Measurements from ENCODE around the gene RAVER2.

RAVER2 gene

GRCh38 chr1:64851664-64852063, 106.8 kb downstream of the RAVER2 start:
- Histone ChIP-seq H3K36me3 (ENCODE audit: insufficient read depth, low read length) (0 out of 2 replicates have a peak, but pooled peaks cover 5% of the 10 kb centered on the region), H3K9me3 (ENCODE audit: control insufficient read depth, insufficient read depth, low read length) (no peaks in the 10 kb centered on the region)

GRCh38 chr1:64854674-64855073, 109.8 kb downstream of the RAVER2 start:
- no peak overlapping the region for H3K9ac ChIP-seq (ENCODE audit: low read depth, low read length)
- no peaks in the 10 kb centered on the region for H3K4me1 ChIP-seq (ENCODE audit: insufficient read depth, low read length)
- H3K36me3 ChIP-seq (ENCODE audit: insufficient read depth, low read length), result 0 out of 2 replicates have a peak, but pooled peaks cover 5% of the 10 kb centered on the region
- H3K9me3 ChIP-seq (ENCODE audit: control insufficient read depth, insufficient read depth, low read length), result no peaks in the 10 kb centered on the region

More at GRCh38 chr1:64851664-64852063, 106.8 kb downstream of the RAVER2 start:
- H3K4me1 ChIP-seq (ENCODE audit: insufficient read depth, low read length), result no peaks in the 10 kb centered on the region
- H3K9ac ChIP-seq (ENCODE audit: low read depth, low read length), result no peak overlapping the region

DNA sequence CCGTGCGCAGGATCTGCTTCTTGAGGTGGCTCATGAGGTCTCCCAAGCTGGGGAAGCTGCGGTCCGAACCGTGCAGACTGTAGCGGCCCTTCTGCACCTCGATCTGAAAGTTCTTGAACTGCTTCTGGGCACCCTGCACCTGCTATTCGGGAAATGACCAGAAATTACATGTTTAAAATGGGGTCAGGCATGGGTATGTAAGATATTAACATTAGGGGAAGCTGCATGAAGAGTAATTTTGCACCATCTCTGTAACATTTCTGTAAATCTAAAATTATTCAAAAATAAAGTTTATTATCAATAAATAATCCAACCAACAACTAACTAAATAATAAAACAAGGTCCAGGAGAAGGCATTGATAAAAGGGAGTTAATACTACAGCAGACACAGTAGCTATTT, 110.7 kb downstream of the RAVER2 start:
- Histone ChIP-seq H3K4me1 (ENCODE audit: insufficient read depth, low read length) (no peaks in the 10 kb centered on the region), H3K9ac (ENCODE audit: low read depth, low read length) (no peak overlapping the region), H3K36me3 (ENCODE audit: insufficient read depth, low read length) (0 out of 2 replicates have a peak, but pooled peaks cover 5% of the 10 kb centered on the region), H3K9me3 (ENCODE audit: control insufficient read depth, insufficient read depth, low read length) (no peaks in the 10 kb centered on the region)

- Histone ChIP-seq H3K4me1 (ENCODE audit: insufficient read depth, low read length) (peaks cover 4% of the 10 kb centered on the region; the same call in 1 of the 2 replicates), H3K9ac (ENCODE audit: low read depth, low read length) (no peak overlapping the region), H3K36me3 (ENCODE audit: insufficient read depth, low read length) (0 out of 2 replicates have a peak, but pooled peaks cover 5% of the 10 kb centered on the region), H3K9me3 (ENCODE audit: control insufficient read depth, insufficient read depth, low read length) (no peaks in the 10 kb centered on the region)
Measured at GRCh38 chr1:64856553-64856952, 111.7 kb downstream of the RAVER2 start.

GRCh38 chr1:64857347-64857746, 112.5 kb downstream of the RAVER2 start:
- no peaks in the 10 kb centered on the region for H3K9me3 ChIP-seq (ENCODE audit: control insufficient read depth, insufficient read depth, low read length)
- H3K9ac ChIP-seq (ENCODE audit: low read depth, low read length), result no peak overlapping the region
- 0 out of 2 replicates have a peak, but pooled peaks cover 5% of the 10 kb centered on the region for H3K36me3 ChIP-seq (ENCODE audit: insufficient read depth, low read length)
- H3K4me1 ChIP-seq (ENCODE audit: insufficient read depth, low read length), result peaks cover 8% of the 10 kb centered on the region; the same call in 1 of the 2 replicates

- peaks cover 8% of the 10 kb centered on the region; the same call in 1 of the 2 replicates for H3K4me1 ChIP-seq (ENCODE audit: insufficient read depth, low read length)
- H3K9ac ChIP-seq (ENCODE audit: low read depth, low read length), result no peak overlapping the region
- H3K9me3 ChIP-seq (ENCODE audit: control insufficient read depth, insufficient read depth, low read length), result no peaks in the 10 kb centered on the region
- H3K36me3 ChIP-seq (ENCODE audit: insufficient read depth, low read length), result no peaks in the 10 kb centered on the region
Measured at GRCh38 chr1:64861611-64862010, 116.7 kb downstream of the RAVER2 start.

GRCh38 chr1:64864018-64864940, 119.4 kb downstream of the RAVER2 start:
- no peaks in the 10 kb centered on the region for H3K36me3 ChIP-seq (ENCODE audit: insufficient read depth, low read length)
- H3K4me1 ChIP-seq (ENCODE audit: insufficient read depth, low read length), result peaks cover 8% of the 10 kb centered on the region; the same call in 1 of the 2 replicates
- no peak overlapping the region for H3K9ac ChIP-seq (ENCODE audit: low read depth, low read length)
- H3K9me3 ChIP-seq (ENCODE audit: control insufficient read depth, insufficient read depth, low read length), result no peaks in the 10 kb centered on the region

- no peaks in the 10 kb centered on the region for H3K36me3 ChIP-seq (ENCODE audit: insufficient read depth, low read length)
- H3K9me3 ChIP-seq (ENCODE audit: control insufficient read depth, insufficient read depth, low read length), result no peaks in the 10 kb centered on the region
- H3K9ac ChIP-seq (ENCODE audit: low read depth, low read length), result no peak overlapping the region
- H3K4me1 ChIP-seq (ENCODE audit: insufficient read depth, low read length), result peaks cover 8% of the 10 kb centered on the region; the same call in 1 of the 2 replicates
Measured at GRCh38 chr1:64865105-64865757, 120.4 kb downstream of the RAVER2 start.

- Histone ChIP-seq H3K9ac (ENCODE audit: low read depth, low read length) (no peak overlapping the region), H3K4me1 (ENCODE audit: insufficient read depth, low read length) (peaks cover 4% of the 10 kb centered on the region; the same call in 1 of the 2 replicates), H3K36me3 (ENCODE audit: insufficient read depth, low read length) (no peaks in the 10 kb centered on the region), H3K9me3 (ENCODE audit: control insufficient read depth, insufficient read depth, low read length) (no peaks in the 10 kb centered on the region)
Measured at GRCh38 chr1:64866689-64867088, 121.8 kb downstream of the RAVER2 start.

DNA sequence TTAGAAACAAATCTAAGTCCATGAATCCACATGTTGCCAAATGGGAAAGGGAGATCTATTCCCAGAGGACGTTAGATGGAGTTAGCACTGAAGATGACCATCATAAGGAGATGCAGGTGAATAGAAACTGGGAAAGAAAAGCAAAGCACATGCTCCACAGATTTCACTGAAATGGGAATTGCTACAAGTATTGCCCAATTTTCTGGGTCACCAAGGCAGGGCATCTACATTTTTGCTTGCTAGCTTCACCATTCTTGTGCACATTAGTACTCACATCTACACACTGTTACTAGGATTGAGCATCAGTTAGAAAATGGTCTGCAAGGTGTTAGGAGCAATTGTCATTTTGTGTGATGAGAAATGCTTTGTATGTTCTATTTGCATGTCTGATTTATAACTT, 122.4 kb downstream of the RAVER2 start:
- H3K9me3 ChIP-seq (ENCODE audit: control insufficient read depth, insufficient read depth, low read length), result no peaks in the 10 kb centered on the region
- no peaks in the 10 kb centered on the region; the same call in 1 of the 2 replicates for H3K36me3 ChIP-seq (ENCODE audit: insufficient read depth, low read length)
- no peaks in the 10 kb centered on the region for H3K4me1 ChIP-seq (ENCODE audit: insufficient read depth, low read length)
- H3K9ac ChIP-seq (ENCODE audit: low read depth, low read length), result no peak overlapping the region

DNA sequence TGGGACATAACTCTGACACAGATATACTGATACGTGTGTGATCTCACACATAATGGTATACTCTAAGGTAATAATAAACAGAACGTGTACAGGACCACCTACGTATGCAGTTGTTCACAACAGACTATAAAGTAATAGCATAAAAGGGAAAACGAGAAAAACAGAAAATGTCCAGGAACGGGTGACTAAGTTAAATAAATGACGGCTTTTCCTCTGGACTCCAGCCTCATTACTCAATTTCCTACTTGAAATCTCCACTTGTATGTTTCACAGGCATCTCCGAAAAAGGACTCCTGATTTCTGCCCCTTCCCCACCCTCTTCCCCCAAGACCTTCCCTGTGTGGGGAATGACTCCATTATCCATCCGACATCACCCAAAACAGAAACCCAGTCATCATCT, 126.4 kb downstream of the RAVER2 start:
- no peaks in the 10 kb centered on the region for H3K4me1 ChIP-seq (ENCODE audit: insufficient read depth, low read length)
- H3K9me3 ChIP-seq (ENCODE audit: control insufficient read depth, insufficient read depth, low read length), result no peaks in the 10 kb centered on the region
- H3K9ac ChIP-seq (ENCODE audit: low read depth, low read length), result no peak overlapping the region
- no peaks in the 10 kb centered on the region; the same call in 1 of the 2 replicates for H3K36me3 ChIP-seq (ENCODE audit: insufficient read depth, low read length)

DNA sequence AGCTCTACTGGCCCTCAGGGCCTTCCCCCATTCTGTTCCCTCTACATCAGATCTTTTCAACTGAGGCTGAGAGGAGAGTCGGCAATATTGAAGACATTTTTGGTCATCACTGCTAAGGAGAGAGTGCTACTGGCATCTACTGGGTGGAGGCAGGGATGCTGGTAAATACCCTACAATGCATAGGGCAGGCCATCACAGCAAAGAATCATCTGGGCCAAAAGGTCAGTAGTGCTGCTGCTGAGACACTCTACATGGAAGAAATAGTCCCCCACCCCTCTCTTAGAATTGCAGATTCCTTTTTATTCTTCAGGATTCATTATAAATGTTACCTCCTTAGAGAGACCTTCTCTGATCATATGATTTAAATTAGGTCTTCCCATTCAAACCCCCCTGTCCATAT, 127.2 kb downstream of the RAVER2 start:
- Histone ChIP-seq H3K9me3 (ENCODE audit: control insufficient read depth, insufficient read depth, low read length) (no peaks in the 10 kb centered on the region), H3K9ac (ENCODE audit: low read depth, low read length) (no peak overlapping the region), H3K4me1 (ENCODE audit: insufficient read depth, low read length) (no peaks in the 10 kb centered on the region), H3K36me3 (ENCODE audit: insufficient read depth, low read length) (no peaks in the 10 kb centered on the region; the same call in 1 of the 2 replicates)

- Histone ChIP-seq H3K9me3 (ENCODE audit: control insufficient read depth, insufficient read depth, low read length) (no peaks in the 10 kb centered on the region), H3K4me1 (ENCODE audit: insufficient read depth, low read length) (no peaks in the 10 kb centered on the region), H3K36me3 (ENCODE audit: insufficient read depth, low read length) (no peaks in the 10 kb centered on the region; the same call in 1 of the 2 replicates), H3K9ac (ENCODE audit: low read depth, low read length) (no peak overlapping the region)
Measured at GRCh38 chr1:64873576-64873975, 128.7 kb downstream of the RAVER2 start.

DNA sequence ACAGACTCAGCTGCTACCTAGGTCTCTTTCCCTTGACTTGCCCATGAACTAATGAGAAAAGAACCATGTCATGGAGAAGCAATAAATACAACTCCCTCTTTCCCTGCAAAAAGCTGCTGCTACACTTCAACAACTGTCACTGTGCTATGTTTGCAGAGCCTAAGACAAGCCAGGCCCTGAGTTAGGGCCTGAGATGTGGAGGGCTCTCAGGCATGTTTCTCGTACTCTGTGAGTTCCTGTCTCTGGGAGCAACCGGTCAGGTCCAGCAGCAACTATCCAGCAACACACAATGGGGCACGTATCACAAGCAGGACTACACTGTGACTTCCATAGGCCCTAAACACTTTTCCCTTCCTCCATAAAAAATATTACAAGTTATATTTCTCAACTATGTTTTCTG, 129.8 kb downstream of the RAVER2 start:
- Histone ChIP-seq H3K9me3 (ENCODE audit: control insufficient read depth, insufficient read depth, low read length) (no peaks in the 10 kb centered on the region), H3K36me3 (ENCODE audit: insufficient read depth, low read length) (no peaks in the 10 kb centered on the region; the same call in 1 of the 2 replicates)

More for the DNA sequence above, 129.8 kb downstream of the RAVER2 start:
- Histone ChIP-seq H3K9ac (ENCODE audit: low read depth, low read length) (no peak overlapping the region), H3K4me1 (ENCODE audit: insufficient read depth, low read length) (no peaks in the 10 kb centered on the region)
